Metanephros (tissue), 2 donors: ENCODE data around the gene PILRA. TPM values are rescaled to one million over a fixed set of nuclear protein-coding genes. Genes with fewer than 3 reads are reported as not detected.

Source experiments
- small RNA-seq: library from RNA; depleted of rRNA; stranded (forward); fragments of <200 nt; gene quantifications from one replicate; pipeline ENCODE3, GENCODE V24; 2014; ENCODE audit warnings: low replicate concordance
- total RNA-seq: library from RNA; depleted of rRNA; stranded (reverse); fragments of >200 nt; gene quantifications from one replicate; pipeline ENCODE4 v1.2.3, GENCODE V29; 2014

The PILRA gene
- total RNA-seq = 6.1 TPM

GRCh38 chr7:100373261-100373831, at the start of gene PILRA:
Gene PILRA, plus strand, starts transcription at chr7:100373487. Its CDS starts 170 bp downstream, at chr7:100373657.

GRCh38 chr7:100358027-100358856, 15.0 kb upstream of the PILRA start, which contains the start of gene PILRB:
Gene PILRB, plus strand, starts transcription at chr7:100358117. Its CDS starts 186 bp downstream, at chr7:100358303.

GRCh38 chr7:100428199-100428966, 55.1 kb downstream of the PILRA start, which contains the start of gene ZCWPW1:
Gene ZCWPW1, minus strand, starts transcription at chr7:100428703. Its CDS starts 8,054 bp downstream, at chr7:100420649.

GRCh38 chr7:100429637-100430492, 56.6 kb downstream of the PILRA start, which contains the start of gene MEPCE:
Gene MEPCE, plus strand, starts transcription at chr7:100429831. Its CDS starts 188 bp downstream, at chr7:100430019.

Small RNA genes within 50 kb of the gene (small RNA-seq; reads per million reads assigned to genes)
- not detected for gene RF00019

Other genes starting within 250 kb of the PILRA start
- gene MBLAC1, start 246.5 kb upstream of the PILRA start, total RNA-seq = 4.8 TPM
- 83.1 TPM for gene LAMTOR4, start 224.6 kb upstream of the PILRA start, total RNA-seq
- gene TRAPPC14, start 214.8 kb upstream of the PILRA start, total RNA-seq = 9.9 TPM
- 4.7 TPM for gene GAL3ST4, start 204.9 kb upstream of the PILRA start, total RNA-seq
- 12.3 TPM for gene GPC2, start 196.1 kb upstream of the PILRA start, total RNA-seq
- gene STAG3, start 195.6 kb upstream of the PILRA start, total RNA-seq = 1.3 TPM
- gene PVRIG, start 153.5 kb upstream of the PILRA start, total RNA-seq = not detected
- not detected for gene SPDYE3, start 65.8 kb upstream of the PILRA start, total RNA-seq
- gene PILRB, start 15.4 kb upstream of the PILRA start, total RNA-seq = 39.7 TPM
- gene ZCWPW1, start 55.2 kb downstream of the PILRA start, total RNA-seq = 2.0 TPM
- gene MEPCE, start 56.3 kb downstream of the PILRA start, total RNA-seq = 42.0 TPM
- 20.1 TPM for gene PPP1R35, start 63.0 kb downstream of the PILRA start, total RNA-seq
- 0.58 TPM for gene SPACDR, start 90.8 kb downstream of the PILRA start, total RNA-seq
- 41.9 TPM for gene TSC22D4, start 105.7 kb downstream of the PILRA start, total RNA-seq
- gene NYAP1, start 110.4 kb downstream of the PILRA start, total RNA-seq = 2.9 TPM
- 13.9 TPM for gene AGFG2, start 165.7 kb downstream of the PILRA start, total RNA-seq
- gene SAP25, start 200.4 kb downstream of the PILRA start, total RNA-seq = 2.7 TPM
- 43.5 TPM for gene LRCH4, start 212.6 kb downstream of the PILRA start, total RNA-seq
- 0.82 TPM for gene FBXO24, start 212.8 kb downstream of the PILRA start, total RNA-seq
- gene PCOLCE, start 228.9 kb downstream of the PILRA start, total RNA-seq = 101 TPM
- gene MOSPD3, start 239.1 kb downstream of the PILRA start, total RNA-seq = 15.4 TPM